Measurements from ENCODE around the gene PLEKHO1. TPM values are rescaled to one million over a fixed set of nuclear protein-coding genes. Genes with fewer than 3 reads are reported as not detected.

Gene PLEKHO1
- total RNA-seq, 2 donors from 2014 or later: 5.4 to 30.8 TPM

DNA sequence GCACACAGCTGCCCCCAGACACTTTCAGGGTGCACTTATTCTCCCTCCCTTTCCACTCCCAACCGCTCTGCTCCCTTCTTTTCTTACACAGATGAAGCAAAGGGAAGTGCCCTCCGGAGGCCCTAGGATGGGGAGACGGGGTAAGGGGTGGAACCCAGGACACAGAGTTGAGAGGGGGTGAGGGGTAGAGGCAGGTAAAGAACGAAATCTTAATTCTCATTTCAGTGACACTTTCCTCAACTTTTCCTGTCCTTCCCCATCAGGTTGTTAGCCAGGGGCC, 12.8 kb downstream of the PLEKHO1 start:
- intact Hi-C loops (cut with DNase I): no loop called here
- Histone ChIP-seq H3K9me3 (no peaks in the 10 kb centered on the region), H3K27ac (peak overlapping the region; percentile 84), H3K27me3 (no peaks in the 10 kb centered on the region), H3K4me1 (no peaks in the 10 kb centered on the region), H3K9ac (ENCODE audit: low read depth in 2 of 2, low read length in 2 of 2) (peak overlapping the region; percentile 48 to 64), H3K4me3 (no peak overlapping the region), H3K36me3 (no peaks in the 10 kb centered on the region)
- TF ChIP-seq, protein P1, sequence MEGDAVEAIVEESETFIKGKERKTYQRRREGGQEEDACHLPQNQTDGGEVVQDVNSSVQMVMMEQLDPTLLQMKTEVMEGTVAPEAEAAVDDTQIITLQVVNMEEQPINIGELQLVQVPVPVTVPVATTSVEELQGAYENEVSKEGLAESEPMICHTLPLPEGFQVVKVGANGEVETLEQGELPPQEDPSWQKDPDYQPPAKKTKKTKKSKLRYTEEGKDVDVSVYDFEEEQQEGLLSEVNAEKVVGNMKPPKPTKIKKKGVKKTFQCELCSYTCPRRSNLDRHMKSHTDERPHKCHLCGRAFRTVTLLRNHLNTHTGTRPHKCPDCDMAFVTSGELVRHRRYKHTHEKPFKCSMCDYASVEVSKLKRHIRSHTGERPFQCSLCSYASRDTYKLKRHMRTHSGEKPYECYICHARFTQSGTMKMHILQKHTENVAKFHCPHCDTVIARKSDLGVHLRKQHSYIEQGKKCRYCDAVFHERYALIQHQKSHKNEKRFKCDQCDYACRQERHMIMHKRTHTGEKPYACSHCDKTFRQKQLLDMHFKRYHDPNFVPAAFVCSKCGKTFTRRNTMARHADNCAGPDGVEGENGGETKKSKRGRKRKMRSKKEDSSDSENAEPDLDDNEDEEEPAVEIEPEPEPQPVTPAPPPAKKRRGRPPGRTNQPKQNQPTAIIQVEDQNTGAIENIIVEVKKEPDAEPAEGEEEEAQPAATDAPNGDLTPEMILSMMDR (IDR thresholded peaks at IDR 0.05): no peak
- no peak for DNase-seq

DNA sequence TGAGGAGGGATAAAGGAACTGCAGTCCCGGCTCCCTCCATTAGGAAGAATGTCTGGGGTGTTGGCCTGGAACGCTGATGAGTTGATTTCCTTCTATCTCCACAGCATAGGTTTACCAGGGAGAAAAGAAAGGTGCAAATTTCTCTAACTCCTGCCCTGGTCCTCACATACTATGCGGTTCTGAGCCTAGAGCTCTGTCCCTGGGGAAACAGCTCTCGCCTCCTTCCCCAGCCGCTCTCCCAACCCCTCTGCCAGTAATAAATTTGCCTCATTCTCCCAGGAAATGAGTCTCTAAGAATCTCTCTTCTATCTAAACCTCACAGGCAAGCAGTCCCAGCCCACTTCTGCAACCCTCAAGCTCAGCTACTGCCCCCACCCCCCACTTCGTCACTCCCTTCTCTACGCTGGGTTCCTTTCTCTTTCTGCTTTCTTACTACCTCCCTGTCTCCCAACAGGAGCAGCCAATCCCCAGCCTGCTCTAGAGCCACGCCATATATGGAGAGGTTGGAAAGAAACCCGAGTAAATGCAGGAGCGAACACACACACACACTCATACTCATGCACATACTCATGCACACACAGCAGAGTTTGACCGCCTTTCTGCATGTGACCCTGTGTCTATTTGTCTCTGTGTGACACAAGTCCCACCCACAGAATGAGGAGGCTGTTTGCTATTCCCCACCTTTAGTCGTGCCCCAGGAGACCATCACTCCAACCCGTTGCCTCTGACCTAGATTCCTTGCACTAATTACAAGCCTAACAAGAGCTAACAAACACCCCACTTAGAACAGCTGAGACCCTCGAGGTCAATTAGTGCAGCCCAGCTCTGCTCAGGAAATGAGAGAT, 13.4 kb downstream of the PLEKHO1 start:
- no peaks in the 10 kb centered on the region for H3K27me3 ChIP-seq
- intact Hi-C loops (cut with DNase I): no loop called here
- H3K4me3 ChIP-seq: no peak overlapping the region
- peak overlapping the region; percentile 48 to 64 for H3K9ac ChIP-seq (ENCODE audit: low read depth in 2 of 2, low read length in 2 of 2)
- no peaks in the 10 kb centered on the region for H3K4me1 ChIP-seq
- TF ChIP-seq, protein P1 (IDR thresholded peaks at IDR 0.05): no peak
- no peaks in the 10 kb centered on the region for H3K36me3 ChIP-seq
- H3K27ac ChIP-seq: peak overlapping the region; percentile 84
- peak; percentile 77 for DNase-seq
- no peaks in the 10 kb centered on the region for H3K9me3 ChIP-seq

DNA sequence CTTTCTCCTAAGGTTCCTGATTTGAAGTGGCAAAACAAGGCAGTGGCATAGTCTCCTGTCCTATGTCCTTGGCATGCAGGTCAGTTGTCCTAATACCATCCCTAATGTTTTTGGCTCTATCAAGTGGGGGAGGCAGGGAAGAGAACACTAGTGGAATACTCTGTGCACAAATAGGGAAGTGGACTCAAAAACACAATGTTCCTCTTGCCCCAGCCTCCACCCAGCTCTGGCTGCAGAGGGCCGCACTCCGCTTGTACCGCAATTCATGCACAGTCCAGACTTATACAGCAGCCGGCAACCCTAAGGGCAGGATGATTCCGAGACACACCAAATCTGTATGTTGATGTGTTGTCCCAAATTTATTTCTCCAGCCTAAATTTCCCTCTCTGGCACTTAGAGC, 14.5 kb downstream of the PLEKHO1 start:
- H3K27me3 ChIP-seq: no peaks in the 10 kb centered on the region
- H3K9ac ChIP-seq (ENCODE audit: low read depth in 2 of 2, low read length in 2 of 2): no peak overlapping the region
- no peak for DNase-seq
- no peaks in the 10 kb centered on the region for H3K4me1 ChIP-seq
- H3K4me3 ChIP-seq: no peak overlapping the region
- H3K9me3 ChIP-seq: no peaks in the 10 kb centered on the region
- H3K27ac ChIP-seq: peak overlapping the region; percentile 84
- intact Hi-C loops (cut with DNase I): no loop called here
- no peaks in the 10 kb centered on the region for H3K36me3 ChIP-seq
- TF ChIP-seq, protein P1 (IDR thresholded peaks at IDR 0.05): no peak

DNA sequence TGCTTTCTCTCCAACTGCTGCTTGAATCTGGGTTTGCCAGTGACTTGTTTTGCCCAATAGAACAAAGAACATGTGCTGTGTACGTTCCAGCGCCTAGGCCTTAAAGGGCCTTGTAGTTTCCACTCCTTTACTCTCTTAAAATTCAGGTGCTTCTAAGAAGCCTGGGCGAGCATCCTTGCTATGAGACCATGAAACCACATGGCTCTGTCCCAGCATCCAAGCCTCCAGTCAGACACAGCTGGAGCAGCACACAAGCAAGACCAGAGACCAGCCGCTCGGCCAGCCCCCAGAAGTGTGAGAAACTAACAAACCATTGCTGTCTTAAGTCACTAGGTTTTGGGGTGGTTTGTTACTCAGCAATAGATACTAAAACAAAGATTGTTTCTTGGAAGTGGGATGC, 15.1 kb downstream of the PLEKHO1 start:
- intact Hi-C loops (cut with DNase I): no loop called here
- Histone ChIP-seq H3K4me1 (no peaks in the 10 kb centered on the region), H3K4me3 (no peak overlapping the region), H3K27ac (peak overlapping the region; percentile 84), H3K9me3 (no peaks in the 10 kb centered on the region), H3K36me3 (no peaks in the 10 kb centered on the region), H3K27me3 (no peaks in the 10 kb centered on the region), H3K9ac (ENCODE audit: low read depth in 2 of 2, low read length in 2 of 2) (peak overlapping the region in 1 of 2 donors; percentile 44)
- TF ChIP-seq, protein P1 (IDR thresholded peaks at IDR 0.05): no peak
- DNase-seq: no peak

DNA sequence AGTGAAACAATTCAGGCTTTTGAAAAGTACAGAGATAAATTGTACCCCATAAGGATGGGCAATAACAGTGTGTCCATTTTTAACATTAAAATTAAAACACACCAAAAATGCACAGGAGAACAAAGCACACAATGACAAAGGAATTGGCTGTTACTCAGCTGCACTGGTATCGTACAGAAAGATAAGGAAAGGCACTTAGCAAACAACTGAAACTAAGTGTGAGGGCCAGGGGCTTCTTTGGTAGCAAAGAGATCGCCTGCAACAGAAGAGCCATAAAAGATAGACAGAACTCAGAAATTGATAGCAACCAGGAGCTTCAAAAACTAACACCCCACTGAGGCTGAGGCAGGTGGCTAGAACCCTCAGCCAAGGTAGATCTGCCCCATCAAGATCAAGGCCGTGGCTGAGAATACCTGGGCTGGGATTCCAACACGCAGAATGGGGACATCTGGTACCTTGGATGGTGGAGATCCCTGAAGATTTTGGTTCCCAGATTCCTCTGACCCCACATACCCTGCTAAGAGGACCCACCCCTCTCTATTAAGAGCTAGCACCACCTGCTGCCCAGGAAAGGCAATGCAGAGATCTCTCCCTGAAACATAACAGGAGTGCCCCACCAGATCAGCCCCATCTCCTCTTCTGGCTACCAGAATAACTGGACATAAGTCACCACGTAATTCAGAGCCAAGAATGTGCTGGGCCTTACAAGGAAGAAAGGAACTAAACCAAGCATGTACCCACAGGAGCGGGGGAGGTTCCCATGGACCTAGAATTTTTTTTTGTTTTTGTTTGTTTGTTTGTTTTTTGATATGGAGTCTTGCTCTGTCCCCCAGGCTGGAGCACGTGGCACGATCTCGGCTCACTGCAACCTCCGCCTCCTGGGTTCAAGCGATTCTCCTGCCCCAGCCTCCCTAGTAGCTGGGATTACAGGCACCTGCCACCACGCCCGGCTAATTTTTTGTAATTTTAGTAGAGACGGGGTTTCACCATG, 16.2 kb downstream of the PLEKHO1 start:
- intact Hi-C loops (cut with DNase I): no loop called here
- H3K4me1 ChIP-seq: no peaks in the 10 kb centered on the region
- DNase-seq: peak; percentile 59
- H3K27me3 ChIP-seq: no peaks in the 10 kb centered on the region
- H3K9me3 ChIP-seq: no peaks in the 10 kb centered on the region
- no peaks in the 10 kb centered on the region for H3K36me3 ChIP-seq
- H3K9ac ChIP-seq (ENCODE audit: low read depth in 2 of 2, low read length in 2 of 2): peak overlapping the region in 1 of 2 donors; percentile 21
- H3K4me3 ChIP-seq: no peak overlapping the region
- TF ChIP-seq, protein P1 (IDR thresholded peaks at IDR 0.05): peak; percentile 44
- no peak overlapping the region for H3K27ac ChIP-seq
